NCI-H82 (cell line): Measurements from ENCODE around the gene HTR3B.
"Not testable (repeated sequence)": the region's sequence is repeated elsewhere in the genome, so short reads cannot be mapped to it uniquely, and the experiment has no call there.

ENCODE experiments used
- DNase-seq: peaks from one replicate; lab custom pipeline; 2025; lab: John Stamatoyannopoulos, UW

Gene HTR3B, protein sequence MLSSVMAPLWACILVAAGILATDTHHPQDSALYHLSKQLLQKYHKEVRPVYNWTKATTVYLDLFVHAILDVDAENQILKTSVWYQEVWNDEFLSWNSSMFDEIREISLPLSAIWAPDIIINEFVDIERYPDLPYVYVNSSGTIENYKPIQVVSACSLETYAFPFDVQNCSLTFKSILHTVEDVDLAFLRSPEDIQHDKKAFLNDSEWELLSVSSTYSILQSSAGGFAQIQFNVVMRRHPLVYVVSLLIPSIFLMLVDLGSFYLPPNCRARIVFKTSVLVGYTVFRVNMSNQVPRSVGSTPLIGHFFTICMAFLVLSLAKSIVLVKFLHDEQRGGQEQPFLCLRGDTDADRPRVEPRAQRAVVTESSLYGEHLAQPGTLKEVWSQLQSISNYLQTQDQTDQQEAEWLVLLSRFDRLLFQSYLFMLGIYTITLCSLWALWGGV

DNA sequence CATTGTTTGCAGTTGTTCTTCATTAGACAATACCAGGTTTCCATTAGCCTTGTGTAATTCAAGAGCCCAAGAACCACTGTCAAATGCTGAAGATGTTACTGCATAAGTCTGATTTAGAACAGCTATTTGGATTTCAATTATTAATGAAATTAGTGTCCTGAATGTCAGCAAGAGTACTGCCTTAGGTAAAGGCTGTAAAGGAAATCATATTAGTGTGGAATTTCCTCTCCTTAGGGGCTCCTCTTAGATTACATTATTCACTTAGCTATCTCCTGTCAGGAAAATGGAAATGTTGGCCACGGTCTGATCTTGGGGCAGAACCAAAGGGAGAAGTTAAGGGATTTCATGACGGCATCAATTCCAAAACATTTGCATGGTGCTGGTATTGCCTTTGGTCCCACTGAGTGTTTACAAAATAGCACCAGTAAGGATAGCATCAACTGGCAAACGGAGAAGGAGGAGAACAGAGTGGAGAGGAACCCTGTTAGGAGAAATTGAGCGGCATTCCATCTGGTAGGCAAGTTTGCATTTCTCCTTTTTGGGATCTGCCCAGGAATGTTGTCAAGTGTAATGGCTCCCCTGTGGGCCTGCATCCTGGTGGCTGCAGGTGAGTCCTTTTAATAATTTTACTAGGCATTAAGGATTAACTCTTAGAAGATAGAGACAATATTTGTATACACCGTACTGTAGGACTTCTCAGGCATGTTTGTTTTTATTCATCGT, at the start of gene HTR3B:
Gene HTR3B, plus strand, starts transcription at position 418 of the 723 bp plus-strand sequence. Its CDS starts 138 bp downstream, at position 556.
- peak; percentile 16 for DNase-seq

DNA sequence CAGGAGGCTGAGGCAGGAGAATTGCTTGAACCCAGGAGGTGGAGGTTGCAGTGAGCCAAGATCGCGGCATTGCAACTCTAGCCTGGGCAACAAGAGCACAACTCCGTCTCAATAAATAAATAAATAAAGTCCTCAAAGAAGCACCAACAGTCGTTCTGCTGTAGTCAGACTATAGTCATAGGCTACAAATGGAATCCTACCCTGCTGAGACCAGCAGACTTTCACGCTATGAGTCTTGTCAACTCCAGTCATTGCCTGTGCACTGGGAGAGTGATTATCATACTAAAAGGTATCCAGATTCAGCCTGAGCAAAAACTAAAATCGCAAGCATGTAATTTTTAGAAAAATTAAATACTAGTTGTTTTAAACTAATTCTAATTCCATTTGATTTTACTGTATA, 48.8 kb upstream of the HTR3B start:
- DNase-seq = no peak

DNA sequence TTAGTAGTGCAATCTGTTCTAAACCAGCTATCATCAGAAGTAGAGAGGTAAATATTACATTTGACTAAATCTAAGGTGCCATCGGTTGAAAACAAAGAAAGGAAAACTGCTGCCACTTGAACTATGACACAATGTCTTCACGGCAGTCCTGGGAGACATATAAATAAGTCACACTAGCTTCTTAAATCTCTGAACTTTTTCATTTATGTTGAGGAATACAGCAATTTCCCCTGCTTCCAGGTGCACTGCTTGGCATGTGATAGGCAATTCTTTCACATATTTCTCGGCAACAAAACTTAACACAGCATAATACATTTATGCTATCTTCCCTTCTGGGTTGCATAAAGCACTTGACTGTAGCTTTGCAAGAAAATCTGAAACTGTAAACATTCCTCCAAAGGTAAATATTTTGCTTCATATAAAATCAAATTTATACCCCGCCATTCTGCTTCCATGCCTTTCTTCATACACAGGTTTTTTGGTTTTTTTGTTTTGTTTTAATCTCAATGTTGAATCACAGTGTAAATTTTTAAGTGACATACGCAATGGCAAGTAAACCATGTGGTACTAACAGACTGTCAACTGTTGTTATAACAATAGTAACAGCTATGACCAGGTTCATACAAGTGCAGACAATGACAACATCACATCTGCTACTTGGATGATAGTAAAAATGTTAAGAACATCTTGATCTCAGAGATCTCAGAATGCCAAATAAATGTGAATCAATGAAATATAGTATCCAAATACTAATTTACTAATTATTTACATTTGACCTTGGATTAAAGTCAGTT, 47.4 kb upstream of the HTR3B start:
- no peak for DNase-seq

DNA sequence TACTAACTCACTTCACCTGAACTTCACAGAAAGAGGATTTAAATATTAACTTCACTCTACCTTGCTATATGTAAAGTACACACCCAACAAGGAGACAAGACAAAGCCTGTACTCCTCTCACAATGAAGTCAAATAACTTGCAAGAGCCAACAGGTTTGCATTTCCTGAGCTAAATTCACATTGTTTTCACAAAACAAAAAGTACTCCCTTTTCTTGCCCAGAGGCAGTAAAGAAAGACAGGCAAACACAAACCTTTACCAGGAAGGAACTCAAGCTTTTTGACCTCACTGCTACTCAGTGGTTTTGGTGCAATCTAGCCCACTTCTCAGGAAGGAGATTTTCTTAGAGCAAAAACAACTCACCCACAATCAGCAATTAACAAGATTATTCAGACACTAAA, 44.9 kb upstream of the HTR3B start:
- DNase-seq = no peak

DNA sequence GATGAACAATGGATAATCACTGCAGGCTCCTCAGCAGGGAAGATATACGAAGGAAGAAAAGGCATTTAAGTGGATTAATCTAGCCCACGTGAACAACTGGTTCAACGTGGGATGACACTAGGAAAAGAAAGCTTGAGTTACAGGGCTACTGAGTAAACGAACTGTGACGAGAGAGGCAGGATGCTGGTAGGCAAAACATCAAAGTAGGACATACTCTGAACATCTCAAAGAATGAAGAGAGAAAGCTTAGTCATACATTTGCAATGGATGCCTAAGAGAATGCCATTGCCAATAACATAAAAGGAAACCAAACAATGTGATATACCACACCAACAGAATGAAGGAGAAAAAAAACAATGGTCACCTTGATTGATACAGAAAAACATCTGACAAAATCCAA, 42.2 kb upstream of the HTR3B start:
- peak; percentile 84 for DNase-seq

DNA sequence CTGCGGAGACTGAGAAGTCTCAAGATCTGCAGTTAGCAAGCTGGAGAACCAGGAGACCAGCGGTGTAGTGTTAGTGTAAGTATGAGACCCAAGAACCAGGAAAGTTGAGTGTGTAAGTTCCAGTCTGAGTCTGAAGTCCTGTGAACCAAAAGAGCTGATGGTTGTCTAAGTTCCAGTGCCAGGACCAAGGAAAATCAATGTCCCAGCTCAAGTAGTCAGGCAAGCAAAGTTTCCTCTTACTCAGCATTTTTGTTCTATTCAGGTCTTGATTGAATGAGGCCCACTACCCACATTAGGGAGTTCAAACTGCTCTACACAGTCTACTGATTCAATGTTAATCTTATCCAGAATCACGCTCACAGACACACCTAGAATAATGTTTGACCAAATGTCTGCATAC, 40.2 kb upstream of the HTR3B start:
- DNase-seq = no peak

DNA sequence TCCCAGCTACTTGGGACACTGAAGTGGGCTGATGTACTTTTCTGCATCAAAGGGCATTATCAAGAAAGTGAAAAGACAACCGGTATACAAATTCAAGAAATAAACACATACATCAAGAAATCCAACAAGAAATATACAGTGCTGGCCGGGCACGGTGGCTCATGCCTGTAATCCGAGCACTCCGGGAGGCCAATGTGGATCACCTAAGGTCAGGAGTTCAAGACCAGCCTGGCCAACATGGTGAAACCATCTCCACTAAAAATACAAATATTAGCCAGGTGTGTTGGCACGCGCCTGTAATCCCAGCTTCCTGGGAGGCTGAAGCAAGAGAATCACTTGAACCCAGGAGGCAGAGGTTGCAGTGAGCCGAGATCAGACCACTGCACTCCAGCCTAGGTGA, 38.7 kb upstream of the HTR3B start:
- DNase-seq = no peak

DNA sequence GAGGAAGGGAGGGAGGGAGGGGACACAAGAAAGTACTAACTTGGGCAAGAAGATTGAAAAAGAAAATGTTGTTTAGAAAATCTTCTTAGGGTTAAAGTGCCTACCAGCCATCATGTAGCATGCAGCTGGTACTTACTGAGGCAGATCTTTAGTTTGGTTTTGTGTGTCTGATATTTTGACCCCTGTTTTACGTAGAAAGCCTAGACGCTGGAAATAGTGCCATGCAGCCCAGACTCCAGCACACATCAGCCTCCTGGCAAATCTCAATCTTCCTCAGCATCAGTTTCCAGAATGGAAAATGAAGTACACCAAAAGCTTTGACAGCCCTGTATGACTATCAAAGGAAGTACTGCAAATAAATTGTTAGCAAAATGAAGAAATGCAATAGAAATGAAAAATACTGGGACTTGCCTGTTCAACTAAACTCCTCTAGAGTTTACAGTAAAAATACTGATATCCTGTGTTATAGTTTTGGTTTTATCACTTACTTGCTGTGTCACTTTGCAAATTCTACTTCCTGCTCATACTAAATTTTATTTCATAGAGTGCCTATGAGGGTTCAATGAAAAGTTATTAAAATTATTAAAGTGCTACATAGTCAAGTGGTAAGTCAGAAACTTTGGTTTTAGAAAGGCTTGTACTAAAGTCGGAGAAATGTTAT, 36.6 kb upstream of the HTR3B start:
- no peak for DNase-seq

DNA sequence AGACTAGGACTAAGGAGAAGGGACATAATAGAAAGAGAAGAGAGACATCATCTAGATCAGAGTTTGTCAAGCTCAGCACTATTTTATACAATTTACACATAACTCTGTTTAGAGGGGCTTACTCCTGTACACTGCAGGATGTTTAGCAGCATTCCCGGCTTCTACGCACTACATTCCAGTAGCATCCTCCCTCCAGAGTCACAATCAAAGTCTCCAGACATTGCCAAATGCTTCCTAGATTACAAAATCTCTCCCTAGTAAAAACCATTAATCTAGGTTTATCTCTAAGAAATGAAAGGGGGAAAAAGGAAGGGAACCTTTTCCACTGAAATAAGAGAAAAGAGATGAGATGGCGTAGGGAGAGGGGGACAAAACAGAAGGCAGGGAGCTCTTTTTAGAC, 33.3 kb upstream of the HTR3B start:
- no peak for DNase-seq

DNA sequence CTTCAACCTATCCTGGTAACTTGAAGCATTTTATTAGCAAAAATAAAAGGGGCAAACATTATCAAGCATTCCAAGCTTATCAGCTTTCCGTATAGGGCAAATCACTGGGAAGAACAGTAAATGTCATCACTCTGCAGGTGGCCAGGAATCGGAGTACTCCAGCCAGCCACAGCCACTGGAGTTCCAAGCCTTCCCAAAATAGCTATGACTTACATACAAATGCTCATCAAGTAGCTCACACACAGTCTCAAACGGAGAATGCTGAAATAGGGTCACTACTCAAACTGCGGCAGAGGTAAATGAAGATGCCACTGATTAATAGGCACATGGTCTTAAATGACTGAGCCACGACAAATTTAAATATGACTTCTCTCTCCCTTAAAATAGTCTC, 31.4 kb upstream of the HTR3B start:
- peak; percentile 10 for DNase-seq

DNA sequence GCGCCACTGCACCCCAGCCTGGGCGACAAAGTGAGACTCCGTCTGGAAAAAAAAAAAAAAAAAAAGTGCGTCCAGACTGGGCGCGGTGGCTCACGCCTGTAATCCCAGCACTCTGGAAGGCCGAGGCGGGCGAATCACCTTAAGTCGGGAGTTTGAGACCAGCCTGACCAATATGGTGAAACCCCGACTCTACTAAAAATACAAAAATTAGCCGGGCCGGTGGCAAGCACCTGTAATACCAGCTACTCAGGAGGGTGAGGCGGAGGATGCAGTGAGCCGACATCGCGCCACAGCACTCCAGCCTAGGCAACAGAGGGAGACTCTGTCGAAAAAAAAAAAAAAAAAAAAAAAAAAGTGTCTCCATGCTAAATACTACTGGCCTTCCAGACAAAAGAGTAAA, 30.5 kb upstream of the HTR3B start:
- no peak for DNase-seq

DNA sequence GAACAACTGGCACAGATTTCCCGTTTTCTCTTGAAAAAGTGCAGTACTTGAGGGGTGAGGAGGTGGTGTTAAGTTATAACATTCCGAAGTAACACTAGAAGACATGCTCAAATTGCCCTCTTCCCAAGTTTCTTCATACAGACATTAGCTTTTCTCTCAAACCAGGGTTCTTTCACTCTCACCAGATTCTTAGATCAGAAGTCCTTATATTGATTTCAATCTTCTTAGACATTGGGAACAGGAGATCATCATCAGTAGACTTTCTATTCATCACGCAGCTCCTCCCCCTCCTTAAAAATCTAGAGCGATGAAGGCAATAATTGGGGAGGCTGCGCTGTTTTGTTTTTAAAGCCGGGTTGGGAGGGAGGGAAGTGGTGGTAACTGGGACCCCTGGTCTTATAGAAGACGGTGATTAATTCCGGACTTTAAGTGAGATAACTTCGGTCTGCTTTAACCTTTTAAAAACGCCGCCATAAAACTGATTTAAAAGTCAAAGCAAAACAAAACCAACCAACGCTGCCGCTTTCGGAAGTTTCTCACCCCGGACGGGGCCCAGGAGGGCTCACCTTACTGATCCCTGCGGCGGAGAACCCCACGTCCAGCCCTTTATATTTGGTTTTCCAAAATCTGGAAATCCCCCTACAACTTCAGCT, 29.9 kb upstream of the HTR3B start:
- peak; percentile 40 for DNase-seq

DNA sequence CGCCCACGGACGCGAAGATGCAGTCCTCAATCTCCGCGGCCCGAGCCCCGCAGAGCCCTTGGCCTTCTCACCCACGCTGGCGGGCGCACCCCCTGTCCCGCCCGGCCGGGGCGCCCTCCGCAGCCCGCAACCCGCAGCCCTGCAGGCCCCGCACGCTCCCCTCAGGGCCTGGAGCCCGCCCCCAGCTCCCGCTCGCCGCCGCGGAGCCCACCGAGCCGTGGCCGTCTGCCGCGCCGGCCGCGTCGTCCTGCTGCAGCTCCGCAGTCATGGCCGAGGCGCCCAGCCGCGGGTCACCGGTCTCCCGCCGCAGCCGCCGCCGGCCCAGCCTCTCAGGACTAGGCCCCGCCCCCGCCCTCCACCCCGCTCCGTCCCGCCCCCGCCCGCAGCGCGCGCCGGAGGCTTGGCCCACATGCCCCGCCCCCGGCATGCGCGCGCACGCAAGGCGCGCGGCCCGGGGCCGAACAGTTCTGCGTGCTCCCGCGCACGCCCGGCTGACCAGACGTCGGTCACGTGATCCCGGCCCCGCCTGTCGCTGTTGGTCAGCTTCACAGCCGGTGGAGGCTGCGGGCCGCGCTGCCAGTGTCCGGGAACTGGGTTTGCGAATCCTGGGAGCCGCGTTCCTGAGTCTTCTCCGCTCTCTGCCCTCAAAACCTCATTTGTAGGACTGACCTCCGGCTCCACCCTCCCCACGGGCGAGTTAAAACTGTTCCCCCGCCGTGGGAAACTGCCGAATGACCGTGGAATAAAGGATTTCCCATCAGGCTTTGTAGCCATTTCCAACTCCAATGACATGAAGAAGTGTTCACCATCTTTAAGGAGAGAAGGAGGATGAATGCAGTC, 29.1 kb upstream of the HTR3B start, which contains the start of gene USP28:
Gene USP28, minus strand, starts transcription at position 339 of the 840 bp plus-strand sequence. Its CDS starts 71 bp downstream, at position 268.
- peak; percentile 95 for DNase-seq

DNA sequence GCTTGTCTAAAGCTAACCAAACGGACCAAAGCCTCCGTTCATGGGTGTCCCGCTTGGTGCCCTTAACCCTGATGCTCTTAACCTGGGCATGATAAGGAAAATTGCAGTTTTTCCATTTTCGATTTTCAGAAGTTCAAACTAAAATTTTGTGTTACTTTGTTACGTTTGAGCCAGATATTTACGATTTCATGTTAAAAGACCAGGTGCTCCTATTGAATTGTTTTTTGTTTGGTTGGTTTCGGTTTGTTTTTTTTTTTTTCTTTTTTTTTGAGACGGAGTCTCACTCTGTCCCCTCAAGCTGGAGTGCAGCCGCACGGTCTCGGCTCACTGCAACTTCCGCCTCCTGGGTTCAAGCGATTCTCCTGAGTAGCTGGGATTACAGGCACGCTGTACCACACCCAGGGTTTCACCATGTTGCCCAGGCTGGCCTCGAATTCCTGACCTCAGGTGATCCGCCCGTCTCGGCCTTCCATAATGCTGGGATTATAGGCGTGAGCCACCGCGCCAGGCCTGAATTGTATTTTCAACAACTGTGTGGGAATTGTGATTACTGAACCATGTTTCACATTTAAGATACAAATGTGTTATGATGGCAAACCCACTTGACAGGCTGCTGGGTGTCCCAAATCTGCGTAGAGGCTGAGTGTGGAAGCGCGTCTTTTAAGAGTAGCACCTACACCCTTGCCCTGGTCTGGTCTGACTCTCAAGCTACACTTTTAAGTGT, 28.4 kb upstream of the HTR3B start:
- peak; percentile 56 for DNase-seq

DNA sequence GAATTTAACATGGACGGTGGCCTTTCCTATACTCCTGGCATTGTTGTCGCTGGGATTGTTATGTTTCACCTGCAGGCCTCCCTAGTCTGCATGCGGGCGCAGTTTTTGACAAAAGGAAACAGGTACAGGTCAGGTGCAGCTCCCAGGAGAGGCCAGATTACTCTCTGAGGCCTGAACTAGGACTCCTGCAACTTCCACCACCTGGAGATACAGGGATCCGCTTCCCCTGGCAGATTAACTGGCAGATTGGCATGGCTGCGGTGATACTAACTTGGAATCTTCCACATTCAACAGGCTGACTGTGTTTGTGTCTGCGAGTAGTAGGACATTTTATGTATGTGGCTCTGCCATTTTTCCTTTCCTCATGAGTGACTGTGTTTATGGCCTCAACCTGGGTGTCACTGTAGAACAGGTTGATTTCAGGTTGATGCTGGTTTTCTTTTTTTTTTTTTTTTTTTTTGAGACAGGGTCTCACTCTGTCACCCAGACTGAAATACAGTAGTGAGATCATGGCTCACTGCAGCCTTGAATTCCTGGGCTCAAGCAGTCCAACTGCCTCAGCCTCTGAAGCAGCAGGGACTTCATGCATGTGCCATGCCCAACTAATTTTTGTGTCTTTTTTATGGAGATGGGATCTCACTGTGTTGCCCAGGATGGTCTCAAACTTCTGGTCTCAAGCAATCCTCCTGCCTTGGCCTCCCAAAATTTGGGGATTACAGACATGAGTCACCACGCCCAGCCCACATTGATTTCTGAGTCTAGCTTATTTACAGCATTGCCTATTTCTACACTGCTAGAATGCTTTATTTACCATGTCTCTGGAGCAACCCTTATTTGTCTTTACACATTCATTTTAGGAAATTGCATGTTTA, 27.6 kb upstream of the HTR3B start:
- peak; percentile 28 for DNase-seq

DNA sequence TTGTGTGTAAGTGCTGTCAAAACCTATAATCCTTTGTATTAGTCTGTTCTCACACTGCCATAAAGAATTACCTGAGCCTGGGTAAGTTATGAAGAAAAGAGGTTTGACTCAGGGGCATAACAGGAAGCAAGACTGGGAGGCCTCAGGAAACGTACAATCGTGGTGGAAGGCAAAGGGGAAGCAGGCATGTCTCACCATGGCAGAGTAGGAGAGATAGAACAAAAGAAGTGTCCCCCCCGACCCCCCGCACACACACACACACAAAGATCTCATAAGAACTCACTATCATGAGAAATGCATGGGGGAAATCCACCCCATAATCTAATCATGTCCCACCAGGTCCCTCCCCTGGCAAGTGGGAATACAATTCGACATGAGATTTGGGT, 26.9 kb upstream of the HTR3B start:
- DNase-seq = no peak

DNA sequence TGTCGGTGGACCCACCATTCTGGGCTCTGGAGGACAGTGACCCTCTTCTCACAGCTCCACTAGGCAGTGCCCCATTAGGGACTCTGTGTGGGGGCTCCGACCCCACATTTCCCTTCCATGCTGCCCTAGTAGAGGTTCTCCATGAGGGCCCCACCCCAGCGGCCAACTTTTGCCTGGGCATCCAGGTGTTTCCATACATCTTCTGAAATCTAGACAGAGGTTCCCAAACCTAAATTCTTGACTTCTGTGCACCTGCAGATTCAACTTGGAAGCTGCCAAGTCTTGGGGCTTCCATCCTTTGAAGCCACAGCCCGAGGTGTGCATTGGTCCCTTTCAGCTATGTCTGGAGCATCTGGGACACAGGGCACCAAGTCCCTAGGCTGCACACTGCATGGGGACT, 25.1 kb upstream of the HTR3B start:
- DNase-seq = not testable (repeated sequence)

DNA sequence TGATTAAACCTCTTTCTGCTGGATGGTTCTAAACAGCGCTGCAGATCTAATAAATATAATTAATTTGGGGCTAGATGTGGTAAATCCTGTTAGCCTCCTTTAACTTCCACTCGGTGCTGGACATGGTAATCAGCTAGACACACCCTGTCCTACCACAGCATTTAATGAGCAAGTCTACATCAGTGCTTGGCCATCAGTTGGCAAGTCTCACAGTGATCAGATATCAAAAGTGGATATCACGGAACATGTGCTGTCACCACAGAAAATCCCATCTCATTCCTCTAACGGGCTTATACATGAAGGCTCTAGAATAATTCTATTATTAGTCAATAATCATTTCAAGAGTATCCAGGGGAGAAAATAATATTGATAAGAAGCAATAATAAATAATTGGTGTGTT, 23.6 kb upstream of the HTR3B start:
- DNase-seq = peak; percentile 41

DNA sequence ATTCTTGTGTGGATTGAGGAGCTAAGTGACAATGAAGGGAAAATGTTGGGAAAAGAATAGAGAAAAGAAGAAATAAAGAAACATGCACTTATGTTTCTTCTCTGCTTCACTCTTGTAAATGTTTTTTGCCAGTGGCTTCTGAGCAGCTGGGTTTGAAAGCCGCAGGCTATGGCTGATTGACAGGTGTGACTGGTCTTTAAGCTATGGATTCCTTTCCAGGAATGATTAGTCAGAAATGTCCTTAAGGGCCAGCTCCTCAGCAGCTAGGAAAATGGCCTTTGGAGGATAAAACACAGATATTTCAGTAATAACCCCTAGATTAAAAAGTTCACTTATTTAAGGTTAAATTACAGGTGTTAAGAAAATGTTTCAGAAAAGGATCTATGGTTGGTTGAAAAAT, 22.7 kb upstream of the HTR3B start:
- peak; percentile 66 for DNase-seq
